ENCODE data around the gene LATS2.

The LATS2 gene

DNA sequence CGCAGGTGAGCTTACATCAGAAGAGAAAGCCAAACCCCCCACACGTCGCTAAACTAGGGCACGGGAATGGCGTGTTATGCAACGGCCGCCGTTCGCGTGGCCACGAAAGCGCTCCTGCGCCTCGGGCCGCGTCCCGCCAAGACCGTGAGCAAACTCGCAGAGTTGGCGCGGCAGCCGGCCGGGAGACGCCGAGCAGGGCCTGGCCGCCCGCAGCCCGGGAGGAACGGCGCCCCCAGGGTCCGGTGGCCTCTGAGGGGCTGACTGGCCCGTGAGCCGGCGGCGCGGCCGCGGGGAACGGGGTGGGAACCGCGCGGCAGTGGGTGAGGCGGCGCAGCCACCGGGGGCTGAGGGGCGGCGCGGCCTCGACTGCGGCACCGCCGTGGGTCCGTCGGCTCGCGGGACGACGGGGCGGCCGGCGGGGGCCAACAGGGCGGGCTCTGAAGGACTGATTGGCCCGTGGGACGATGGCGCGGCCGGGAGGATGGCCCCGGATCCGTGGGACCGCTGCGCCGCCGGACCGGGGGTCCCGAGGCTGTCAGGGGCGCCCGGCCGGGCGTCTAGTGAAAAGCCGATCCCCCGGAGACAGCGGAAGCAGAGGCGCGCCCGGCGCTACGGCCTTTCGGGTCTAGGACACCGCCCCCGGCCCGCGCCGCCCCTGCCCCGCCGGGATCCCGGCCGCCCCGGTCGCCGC lies 903 bp downstream of the LATS2 start:
- no peak overlapping the region for H3K4me3 ChIP-seq (ENCODE audit: low read depth, low read length)
- TF ChIP-seq, protein P1, sequence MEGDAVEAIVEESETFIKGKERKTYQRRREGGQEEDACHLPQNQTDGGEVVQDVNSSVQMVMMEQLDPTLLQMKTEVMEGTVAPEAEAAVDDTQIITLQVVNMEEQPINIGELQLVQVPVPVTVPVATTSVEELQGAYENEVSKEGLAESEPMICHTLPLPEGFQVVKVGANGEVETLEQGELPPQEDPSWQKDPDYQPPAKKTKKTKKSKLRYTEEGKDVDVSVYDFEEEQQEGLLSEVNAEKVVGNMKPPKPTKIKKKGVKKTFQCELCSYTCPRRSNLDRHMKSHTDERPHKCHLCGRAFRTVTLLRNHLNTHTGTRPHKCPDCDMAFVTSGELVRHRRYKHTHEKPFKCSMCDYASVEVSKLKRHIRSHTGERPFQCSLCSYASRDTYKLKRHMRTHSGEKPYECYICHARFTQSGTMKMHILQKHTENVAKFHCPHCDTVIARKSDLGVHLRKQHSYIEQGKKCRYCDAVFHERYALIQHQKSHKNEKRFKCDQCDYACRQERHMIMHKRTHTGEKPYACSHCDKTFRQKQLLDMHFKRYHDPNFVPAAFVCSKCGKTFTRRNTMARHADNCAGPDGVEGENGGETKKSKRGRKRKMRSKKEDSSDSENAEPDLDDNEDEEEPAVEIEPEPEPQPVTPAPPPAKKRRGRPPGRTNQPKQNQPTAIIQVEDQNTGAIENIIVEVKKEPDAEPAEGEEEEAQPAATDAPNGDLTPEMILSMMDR (IDR thresholded peaks at IDR 0.05; ENCODE audit: low read depth, low read length): no peak
- H3K9me3 ChIP-seq: no peaks in the 10 kb centered on the region
- H3K4me1 ChIP-seq: no peaks in the 10 kb centered on the region
- no peaks in the 10 kb centered on the region for H3K36me3 ChIP-seq
- DNase-seq: no peak
- peaks cover 52% of the 10 kb centered on the region for H3K27me3 ChIP-seq

DNA sequence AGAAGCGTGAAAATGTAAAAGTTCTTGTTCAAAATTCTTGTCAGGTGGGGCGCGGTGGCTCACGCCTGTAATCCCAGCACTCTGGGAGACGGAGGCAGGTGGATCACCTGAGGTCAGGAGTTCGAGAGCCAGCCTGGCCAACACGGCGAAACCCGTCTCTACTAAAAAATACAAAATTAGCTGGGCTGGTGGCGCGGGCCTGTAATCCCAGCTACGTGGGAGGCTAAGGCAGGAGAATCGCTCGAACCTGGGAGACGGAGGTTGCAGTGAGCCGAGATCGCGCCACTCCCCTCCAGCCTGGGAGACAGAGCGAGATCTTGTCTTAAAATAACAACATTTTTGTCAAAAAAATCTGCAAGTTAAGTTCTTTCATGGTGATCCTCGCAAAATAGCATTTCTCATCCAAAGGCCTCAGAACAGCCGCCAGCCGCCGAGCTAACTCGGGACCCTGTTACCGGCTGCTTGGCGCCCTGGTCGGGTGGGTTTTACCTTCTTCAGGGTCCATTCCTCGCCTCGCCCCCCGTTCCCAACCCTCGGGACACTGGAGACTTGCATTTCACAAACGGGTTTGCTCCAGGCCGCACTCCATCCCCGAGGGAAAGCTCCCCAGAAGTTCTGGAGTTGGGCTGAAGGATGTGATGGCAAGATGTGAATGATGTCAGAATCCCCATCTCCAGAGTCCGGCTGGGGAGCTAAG lies 1.6 kb downstream of the LATS2 start:
- peaks cover 52% of the 10 kb centered on the region for H3K27me3 ChIP-seq
- no peaks in the 10 kb centered on the region for H3K36me3 ChIP-seq
- H3K9me3 ChIP-seq: no peaks in the 10 kb centered on the region
- H3K4me1 ChIP-seq: no peaks in the 10 kb centered on the region
- DNase-seq: no peak
- H3K4me3 ChIP-seq (ENCODE audit: low read depth, low read length): no peak overlapping the region
- TF ChIP-seq, protein P1 (IDR thresholded peaks at IDR 0.05; ENCODE audit: low read depth, low read length): no peak

DNA sequence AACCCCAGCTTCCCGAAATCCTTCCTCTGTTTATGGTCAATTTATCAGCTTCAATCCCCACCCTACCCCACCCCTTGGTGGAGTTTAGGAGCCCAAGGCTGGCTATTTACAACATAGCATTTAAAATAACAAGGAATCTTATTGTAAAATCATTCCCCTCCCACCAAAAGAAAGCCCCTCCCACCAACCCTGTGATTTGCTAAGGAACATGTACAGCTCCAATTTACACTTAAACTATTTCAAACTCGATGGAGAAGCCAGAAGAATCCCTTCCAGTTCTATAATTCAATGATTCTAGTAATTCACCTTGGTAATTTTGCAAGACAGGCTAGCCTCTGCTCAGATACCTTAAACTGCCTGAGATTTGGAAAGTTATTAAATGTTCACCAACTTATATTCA lies 3.0 kb downstream of the LATS2 start:
- Histone ChIP-seq H3K4me3 (ENCODE audit: low read depth, low read length) (no peak overlapping the region), H3K9me3 (no peaks in the 10 kb centered on the region), H3K4me1 (no peaks in the 10 kb centered on the region), H3K27me3 (peaks cover 64% of the 10 kb centered on the region), H3K36me3 (no peaks in the 10 kb centered on the region)
- TF ChIP-seq, protein P1 (IDR thresholded peaks at IDR 0.05; ENCODE audit: low read depth, low read length): no peak
- no peak for DNase-seq

DNA sequence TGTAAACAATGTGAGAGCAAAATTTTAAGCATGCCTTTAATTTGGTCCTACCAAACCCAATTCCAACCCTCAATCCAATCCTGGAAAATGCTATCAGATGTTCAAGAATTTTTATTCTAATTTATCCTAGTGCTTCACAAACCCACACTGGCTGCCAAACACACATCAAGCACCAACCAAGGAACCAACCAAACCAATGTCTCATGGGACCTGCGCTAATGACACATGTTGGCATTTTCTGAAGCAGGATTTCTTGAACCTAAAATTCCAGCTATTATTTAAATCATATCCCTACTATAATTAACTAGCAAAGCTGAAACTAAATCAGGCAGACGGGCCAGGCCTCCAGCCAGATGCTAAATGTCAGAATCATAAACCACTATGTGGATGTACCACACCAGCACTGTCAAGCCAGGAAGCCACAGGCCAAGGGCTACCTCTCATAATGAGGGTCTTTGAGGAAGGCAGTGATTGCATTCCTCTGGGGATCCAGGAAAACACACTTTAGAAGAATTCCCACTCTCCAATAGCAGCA lies 5.8 kb downstream of the LATS2 start:
- no peak overlapping the region for H3K4me3 ChIP-seq (ENCODE audit: low read depth, low read length)
- no peaks in the 10 kb centered on the region for H3K36me3 ChIP-seq
- TF ChIP-seq, protein P1 (IDR thresholded peaks at IDR 0.05; ENCODE audit: low read depth, low read length): no peak
- H3K4me1 ChIP-seq: no peaks in the 10 kb centered on the region
- no peaks in the 10 kb centered on the region for H3K9me3 ChIP-seq
- H3K27me3 ChIP-seq: peaks cover 40% of the 10 kb centered on the region
- DNase-seq: no peak

DNA sequence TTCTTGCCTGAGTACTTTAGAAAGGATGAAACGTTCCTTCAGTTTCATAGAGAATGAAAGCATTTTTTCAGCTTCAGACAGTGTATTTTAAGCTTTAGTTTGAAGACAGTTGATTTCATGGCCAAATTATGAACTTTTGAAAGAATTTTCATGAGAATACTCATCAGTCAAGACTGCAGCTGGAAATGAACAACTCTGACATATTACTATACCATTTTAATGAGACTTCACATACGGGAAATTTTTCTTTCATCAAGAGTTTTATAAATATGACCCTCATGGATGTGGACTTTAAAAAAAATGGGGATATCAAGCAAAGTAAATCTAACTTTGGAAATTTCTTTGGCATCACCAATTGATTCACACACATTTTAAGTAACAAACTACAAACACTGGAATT lies 6.4 kb downstream of the LATS2 start:
- Histone ChIP-seq H3K9me3 (no peaks in the 10 kb centered on the region), H3K4me3 (ENCODE audit: low read depth, low read length) (no peak overlapping the region), H3K36me3 (no peaks in the 10 kb centered on the region), H3K27me3 (peaks cover 35% of the 10 kb centered on the region), H3K4me1 (no peaks in the 10 kb centered on the region)
- no peak for DNase-seq
- TF ChIP-seq, protein P1 (IDR thresholded peaks at IDR 0.05; ENCODE audit: low read depth, low read length): no peak

DNA sequence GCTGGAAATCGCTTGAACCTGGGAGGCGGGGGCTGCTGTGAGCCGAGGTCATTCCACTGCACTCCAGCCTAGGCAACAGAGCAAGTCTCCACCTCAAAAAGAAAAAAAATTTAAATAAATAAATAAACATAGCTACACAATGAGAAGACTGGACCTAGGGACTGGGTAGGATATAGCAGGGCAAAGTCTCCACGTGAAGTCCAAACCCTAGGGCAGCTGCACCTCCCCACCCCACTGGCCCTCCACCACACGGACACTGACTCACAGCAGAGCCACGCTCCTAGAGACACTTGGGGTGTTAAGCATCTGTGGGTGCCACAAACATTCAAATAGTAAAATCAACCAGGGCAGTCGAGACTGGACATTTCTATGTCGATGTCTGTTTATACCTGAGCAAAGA lies 7.1 kb downstream of the LATS2 start:
- H3K36me3 ChIP-seq: no peaks in the 10 kb centered on the region
- no peak for DNase-seq
- H3K27me3 ChIP-seq: peaks cover 28% of the 10 kb centered on the region
- H3K9me3 ChIP-seq: no peaks in the 10 kb centered on the region
- H3K4me3 ChIP-seq (ENCODE audit: low read depth, low read length): no peak overlapping the region
- no peaks in the 10 kb centered on the region for H3K4me1 ChIP-seq
- TF ChIP-seq, protein P1 (IDR thresholded peaks at IDR 0.05; ENCODE audit: low read depth, low read length): no peak
